ENCODE measurements around the gene SAMD5. TPM values are rescaled to one million over a fixed set of nuclear protein-coding genes. Genes with fewer than 3 reads are reported as not detected.

SAMD5 gene
- total RNA-seq, 1 donor from 2014 or later: 18.6 TPM

- Mint-ChIP-seq H3K36me3 (ENCODE audit: unreplicated experiment) (no peaks in the 10 kb centered on the region), H3K27ac (ENCODE audit: unreplicated experiment) (no peak overlapping the region), H3K4me3 (ENCODE audit: unreplicated experiment) (no peak overlapping the region), H3K4me1 (ENCODE audit: unreplicated experiment) (peaks cover 33% of the 10 kb centered on the region), H3K27me3 (ENCODE audit: unreplicated experiment) (no peaks in the 10 kb centered on the region), H3K9me3 (ENCODE audit: unreplicated experiment) (no peaks in the 10 kb centered on the region)
- DNase-seq (ENCODE audit: extremely low spot score, unreplicated experiment): no peak
- TF ChIP-seq, protein P1, sequence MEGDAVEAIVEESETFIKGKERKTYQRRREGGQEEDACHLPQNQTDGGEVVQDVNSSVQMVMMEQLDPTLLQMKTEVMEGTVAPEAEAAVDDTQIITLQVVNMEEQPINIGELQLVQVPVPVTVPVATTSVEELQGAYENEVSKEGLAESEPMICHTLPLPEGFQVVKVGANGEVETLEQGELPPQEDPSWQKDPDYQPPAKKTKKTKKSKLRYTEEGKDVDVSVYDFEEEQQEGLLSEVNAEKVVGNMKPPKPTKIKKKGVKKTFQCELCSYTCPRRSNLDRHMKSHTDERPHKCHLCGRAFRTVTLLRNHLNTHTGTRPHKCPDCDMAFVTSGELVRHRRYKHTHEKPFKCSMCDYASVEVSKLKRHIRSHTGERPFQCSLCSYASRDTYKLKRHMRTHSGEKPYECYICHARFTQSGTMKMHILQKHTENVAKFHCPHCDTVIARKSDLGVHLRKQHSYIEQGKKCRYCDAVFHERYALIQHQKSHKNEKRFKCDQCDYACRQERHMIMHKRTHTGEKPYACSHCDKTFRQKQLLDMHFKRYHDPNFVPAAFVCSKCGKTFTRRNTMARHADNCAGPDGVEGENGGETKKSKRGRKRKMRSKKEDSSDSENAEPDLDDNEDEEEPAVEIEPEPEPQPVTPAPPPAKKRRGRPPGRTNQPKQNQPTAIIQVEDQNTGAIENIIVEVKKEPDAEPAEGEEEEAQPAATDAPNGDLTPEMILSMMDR (IDR thresholded peaks at IDR 0.05): no peak
These were observed 81.3 kb downstream of the SAMD5 start for GRCh38 chr6:147589739-147590250.

- Mint-ChIP-seq H3K36me3 (ENCODE audit: unreplicated experiment) (no peaks in the 10 kb centered on the region), H3K4me1 (ENCODE audit: unreplicated experiment) (no peaks in the 10 kb centered on the region), H3K4me3 (ENCODE audit: unreplicated experiment) (no peak overlapping the region), H3K27me3 (ENCODE audit: unreplicated experiment) (no peaks in the 10 kb centered on the region), H3K27ac (ENCODE audit: unreplicated experiment) (no peak overlapping the region), H3K9me3 (ENCODE audit: unreplicated experiment) (no peaks in the 10 kb centered on the region)
- no peak for DNase-seq (ENCODE audit: extremely low spot score, unreplicated experiment)
- TF ChIP-seq, protein P1 (IDR thresholded peaks at IDR 0.05): no peak
These were observed 87.5 kb downstream of the SAMD5 start for GRCh38 chr6:147595961-147596360.

DNA sequence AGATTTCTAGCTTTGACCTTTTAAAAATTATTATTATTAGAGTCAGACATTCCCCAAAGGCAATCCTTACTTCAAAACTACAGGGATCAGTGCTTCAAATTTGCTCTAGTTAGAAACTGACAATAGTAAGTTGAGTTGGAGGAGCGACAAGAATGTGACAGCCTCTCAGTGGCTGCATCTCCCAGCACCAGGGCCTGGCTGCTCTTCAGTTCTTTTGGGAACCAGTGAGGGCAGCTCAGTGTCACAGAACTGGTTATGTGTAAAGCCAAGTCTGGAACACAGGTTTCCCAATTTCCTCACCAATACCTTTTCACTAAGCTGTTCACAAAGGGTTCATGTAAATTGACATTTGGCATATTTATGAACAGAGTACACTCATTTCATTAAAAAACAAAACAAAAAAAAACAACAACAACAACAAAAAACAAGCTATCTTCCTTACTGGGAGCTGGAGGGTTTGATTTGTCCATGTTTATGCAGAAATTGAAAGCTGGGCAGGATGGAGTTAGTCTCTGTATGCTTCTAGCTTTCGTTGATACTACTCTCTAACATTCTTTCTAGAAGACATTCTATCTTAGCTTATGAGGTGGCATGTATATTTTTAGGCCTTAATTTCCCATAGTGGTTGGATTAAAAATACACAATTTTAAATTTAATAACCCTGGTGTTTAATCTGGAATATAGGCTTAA, 95.0 kb downstream of the SAMD5 start:
- Mint-ChIP-seq H3K4me3 (ENCODE audit: unreplicated experiment) (no peak overlapping the region), H3K27ac (ENCODE audit: unreplicated experiment) (no peak overlapping the region), H3K4me1 (ENCODE audit: unreplicated experiment) (peaks cover 23% of the 10 kb centered on the region), H3K9me3 (ENCODE audit: unreplicated experiment) (peaks cover 4% of the 10 kb centered on the region), H3K36me3 (ENCODE audit: unreplicated experiment) (peaks cover 1% of the 10 kb centered on the region), H3K27me3 (ENCODE audit: unreplicated experiment) (no peaks in the 10 kb centered on the region)
- DNase-seq (ENCODE audit: extremely low spot score, unreplicated experiment): no peak
- TF ChIP-seq, protein P1 (IDR thresholded peaks at IDR 0.05): no peak

DNA sequence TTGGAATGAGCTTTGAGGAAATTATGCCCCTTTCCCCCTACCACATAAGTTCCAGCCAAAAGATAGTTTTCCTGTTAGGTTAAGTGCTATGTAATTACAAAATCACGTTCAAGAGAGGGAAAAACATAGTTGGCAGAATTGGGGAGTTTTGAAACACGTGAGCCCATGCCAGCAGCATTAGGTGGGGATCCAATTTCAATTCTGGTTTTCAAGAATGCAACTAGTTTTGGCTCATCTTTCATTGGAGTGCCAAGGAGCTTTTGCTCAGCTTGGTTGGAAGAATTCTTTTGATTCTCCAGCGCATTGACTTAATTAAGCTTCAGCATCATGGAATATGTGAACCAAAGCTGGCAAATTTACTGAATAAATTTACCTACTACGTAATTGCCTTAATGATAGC, 95.9 kb downstream of the SAMD5 start:
- Mint-ChIP-seq H3K9me3 (ENCODE audit: unreplicated experiment) (peaks cover 4% of the 10 kb centered on the region), H3K4me1 (ENCODE audit: unreplicated experiment) (peaks cover 23% of the 10 kb centered on the region), H3K27me3 (ENCODE audit: unreplicated experiment) (no peaks in the 10 kb centered on the region), H3K4me3 (ENCODE audit: unreplicated experiment) (no peak overlapping the region), H3K27ac (ENCODE audit: unreplicated experiment) (no peak overlapping the region), H3K36me3 (ENCODE audit: unreplicated experiment) (peaks cover 1% of the 10 kb centered on the region)
- no peak for DNase-seq (ENCODE audit: extremely low spot score, unreplicated experiment)
- TF ChIP-seq, protein P1 (IDR thresholded peaks at IDR 0.05): no peak

GRCh38 chr6:147611992-147612391, 103.5 kb downstream of the SAMD5 start:
- DNase-seq (ENCODE audit: extremely low spot score, unreplicated experiment): no peak
- peaks cover 4% of the 10 kb centered on the region for H3K9me3 Mint-ChIP-seq (ENCODE audit: unreplicated experiment)
- peaks cover 3% of the 10 kb centered on the region for H3K36me3 Mint-ChIP-seq (ENCODE audit: unreplicated experiment)
- no peak overlapping the region for H3K4me3 Mint-ChIP-seq (ENCODE audit: unreplicated experiment)
- TF ChIP-seq, protein P1 (IDR thresholded peaks at IDR 0.05): no peak
- no peak overlapping the region for H3K27ac Mint-ChIP-seq (ENCODE audit: unreplicated experiment)
- H3K27me3 Mint-ChIP-seq (ENCODE audit: unreplicated experiment): no peaks in the 10 kb centered on the region
- H3K4me1 Mint-ChIP-seq (ENCODE audit: unreplicated experiment): peaks cover 23% of the 10 kb centered on the region

Measured in osteocyte (in vitro differentiated cells).